Measurements from ENCODE around the gene LDAH.

Gene LDAH

GRCh38 chr2:20643060-20643459 lies 179.8 kb downstream of the LDAH start:
- no peaks in the 10 kb centered on the region for H3K27me3 ChIP-seq (ENCODE audit: insufficient read depth, low read length, poor library complexity)
- H3K27ac ChIP-seq (ENCODE audit: low read length) = no peak overlapping the region
- H3K9ac ChIP-seq (ENCODE audit: low read depth, low read length) = no peak overlapping the region
- H3K4me2 ChIP-seq (ENCODE audit: insufficient read depth, low read length) = no peak overlapping the region
- no peaks in the 10 kb centered on the region for H3K9me3 ChIP-seq (ENCODE audit: insufficient read depth, low read length, severe bottlenecking)
- no peaks in the 10 kb centered on the region for H3K4me1 ChIP-seq (ENCODE audit: insufficient read depth, low read length)
- TF ChIP-seq, protein P1, sequence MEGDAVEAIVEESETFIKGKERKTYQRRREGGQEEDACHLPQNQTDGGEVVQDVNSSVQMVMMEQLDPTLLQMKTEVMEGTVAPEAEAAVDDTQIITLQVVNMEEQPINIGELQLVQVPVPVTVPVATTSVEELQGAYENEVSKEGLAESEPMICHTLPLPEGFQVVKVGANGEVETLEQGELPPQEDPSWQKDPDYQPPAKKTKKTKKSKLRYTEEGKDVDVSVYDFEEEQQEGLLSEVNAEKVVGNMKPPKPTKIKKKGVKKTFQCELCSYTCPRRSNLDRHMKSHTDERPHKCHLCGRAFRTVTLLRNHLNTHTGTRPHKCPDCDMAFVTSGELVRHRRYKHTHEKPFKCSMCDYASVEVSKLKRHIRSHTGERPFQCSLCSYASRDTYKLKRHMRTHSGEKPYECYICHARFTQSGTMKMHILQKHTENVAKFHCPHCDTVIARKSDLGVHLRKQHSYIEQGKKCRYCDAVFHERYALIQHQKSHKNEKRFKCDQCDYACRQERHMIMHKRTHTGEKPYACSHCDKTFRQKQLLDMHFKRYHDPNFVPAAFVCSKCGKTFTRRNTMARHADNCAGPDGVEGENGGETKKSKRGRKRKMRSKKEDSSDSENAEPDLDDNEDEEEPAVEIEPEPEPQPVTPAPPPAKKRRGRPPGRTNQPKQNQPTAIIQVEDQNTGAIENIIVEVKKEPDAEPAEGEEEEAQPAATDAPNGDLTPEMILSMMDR (IDR thresholded peaks at IDR 0.05; ENCODE audit: borderline replicate concordance, extremely low read depth, low read length, poor library complexity, severe bottlenecking) = no peak
- no peak for TF ChIP-seq EZH2 (IDR thresholded peaks at IDR 0.05; ENCODE audit: borderline replicate concordance, low read depth, low read length, severe bottlenecking)
- ATAC-seq (ENCODE audit: insufficient read depth, low read depth) (no peak), DNase-seq (no peak)
- H3K79me2 ChIP-seq (ENCODE audit: insufficient read depth, low read length) = no peaks in the 10 kb centered on the region
- no peak overlapping the region for H3K4me3 ChIP-seq (ENCODE audit: low read depth in 1 of 2, low read length in 2 of 2)
- H3K36me3 ChIP-seq (ENCODE audit: insufficient read depth, low read length) = peaks cover 30% of the 10 kb centered on the region
- peaks cover 11% of the 10 kb centered on the region for H4K20me1 ChIP-seq (ENCODE audit: insufficient read depth, low read length)
- H2AFZ ChIP-seq (ENCODE audit: low read depth, low read length) = no peak overlapping the region

GRCh38 chr2:20642055-20642971 lies 180.6 kb downstream of the LDAH start:
- ATAC-seq (ENCODE audit: insufficient read depth, low read depth) = peak; percentile 99

GRCh38 chr2:20641123-20641985 lies 181.5 kb downstream of the LDAH start:
- Histone ChIP-seq H3K36me3 (ENCODE audit: insufficient read depth, low read length) (peaks cover 30% of the 10 kb centered on the region), H3K9me3 (ENCODE audit: insufficient read depth, low read length, severe bottlenecking) (no peaks in the 10 kb centered on the region), H3K27ac (ENCODE audit: low read length) (no peak overlapping the region), H3K79me2 (ENCODE audit: insufficient read depth, low read length) (no peaks in the 10 kb centered on the region), H3K4me3 (ENCODE audit: low read depth in 1 of 2, low read length in 2 of 2) (no peak overlapping the region), H3K9ac (ENCODE audit: low read depth, low read length) (no peak overlapping the region), H4K20me1 (ENCODE audit: insufficient read depth, low read length) (peaks cover 11% of the 10 kb centered on the region), H3K4me1 (ENCODE audit: insufficient read depth, low read length) (no peaks in the 10 kb centered on the region), H3K4me2 (ENCODE audit: insufficient read depth, low read length) (no peak overlapping the region), H2AFZ (ENCODE audit: low read depth, low read length) (no peak overlapping the region), H3K27me3 (ENCODE audit: insufficient read depth, low read length, poor library complexity) (no peaks in the 10 kb centered on the region)
- ATAC-seq (ENCODE audit: insufficient read depth, low read depth) (no peak), DNase-seq (no peak)
- TF ChIP-seq EZH2 (IDR thresholded peaks at IDR 0.05; ENCODE audit: borderline replicate concordance, low read depth, low read length, severe bottlenecking) = no peak
- TF ChIP-seq, protein P1 (IDR thresholded peaks at IDR 0.05; ENCODE audit: borderline replicate concordance, extremely low read depth, low read length, poor library complexity, severe bottlenecking) = no peak

More at GRCh38 chr2:20642055-20642971, 180.6 kb downstream of the LDAH start:
- Histone ChIP-seq H3K79me2 (ENCODE audit: insufficient read depth, low read length) (no peaks in the 10 kb centered on the region), H3K4me2 (ENCODE audit: insufficient read depth, low read length) (no peak overlapping the region), H3K4me1 (ENCODE audit: insufficient read depth, low read length) (no peaks in the 10 kb centered on the region), H4K20me1 (ENCODE audit: insufficient read depth, low read length) (peaks cover 11% of the 10 kb centered on the region), H3K36me3 (ENCODE audit: insufficient read depth, low read length) (peaks cover 30% of the 10 kb centered on the region), H3K27me3 (ENCODE audit: insufficient read depth, low read length, poor library complexity) (no peaks in the 10 kb centered on the region), H3K9ac (ENCODE audit: low read depth, low read length) (no peak overlapping the region), H2AFZ (ENCODE audit: low read depth, low read length) (no peak overlapping the region), H3K9me3 (ENCODE audit: insufficient read depth, low read length, severe bottlenecking) (no peaks in the 10 kb centered on the region), H3K27ac (ENCODE audit: low read length) (no peak overlapping the region), H3K4me3 (ENCODE audit: low read depth in 1 of 2, low read length in 2 of 2) (no peak overlapping the region)
- peak; percentile 68 for DNase-seq
- no peak for TF ChIP-seq EZH2 (IDR thresholded peaks at IDR 0.05; ENCODE audit: borderline replicate concordance, low read depth, low read length, severe bottlenecking)
- TF ChIP-seq, protein P1 (IDR thresholded peaks at IDR 0.05; ENCODE audit: borderline replicate concordance, extremely low read depth, low read length, poor library complexity, severe bottlenecking) = peak; percentile 84

All from DND-41 (cell line).